NCI-H2227 treated with DMSO at 0.1 percent for 48 hours (cell line): ENCODE data around the gene ARR3.
A peak's percentile ranks its signal among the peaks of the same experiment; 100 is the strongest.
"Not testable (repeated sequence)": the region's sequence is repeated elsewhere in the genome, so short reads cannot be mapped to it uniquely, and the experiment has no call there.

Experiments used
- DNase-seq: peaks from one replicate; lab custom pipeline; 2025; lab: John Stamatoyannopoulos, UW

Gene ARR3

GRCh38 chrX:70268034-70268433 is at the start of gene ARR3:
ARR3 (plus strand) TSS chrX:70268334; CDS start chrX:70269386, 1,052 bp downstream.
- DNase-seq: no peak

DNA sequence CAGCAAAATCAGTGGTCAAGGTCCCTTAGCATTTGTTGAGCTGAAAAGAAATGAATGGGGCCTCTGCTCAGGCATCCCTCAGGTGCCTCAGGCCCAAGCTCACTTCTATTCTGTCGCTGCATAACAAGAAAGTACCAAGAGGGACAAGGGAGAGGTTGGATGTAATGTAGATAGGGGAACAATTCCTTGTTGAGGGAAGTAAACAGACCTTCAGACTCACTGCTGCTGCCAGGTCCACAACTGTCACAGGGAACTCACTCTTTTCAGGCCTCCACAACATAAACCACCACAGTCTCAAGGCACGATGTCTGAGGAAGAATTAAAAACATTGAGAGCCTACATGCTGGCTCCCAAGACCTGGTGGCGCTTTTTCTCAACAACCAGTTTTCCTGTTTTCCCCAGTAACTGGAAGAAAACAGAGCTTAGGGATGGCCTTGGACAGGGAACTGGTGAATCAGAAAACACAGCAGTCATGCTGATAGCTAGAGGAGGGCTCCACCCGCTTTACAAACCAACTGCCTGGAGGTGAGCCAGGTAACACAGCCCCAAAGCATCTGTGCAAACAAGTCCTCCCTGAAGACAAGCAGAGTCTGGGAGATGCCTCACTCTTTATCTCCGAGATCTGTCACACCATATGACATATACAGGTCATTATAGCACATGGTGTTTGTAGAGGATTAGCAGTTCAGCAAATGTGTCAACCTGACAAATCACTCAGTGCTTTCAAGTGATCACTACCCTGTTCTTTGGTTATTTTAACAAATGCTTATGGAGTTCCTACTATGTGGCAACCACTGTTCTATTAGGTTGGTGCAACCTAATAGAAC is 48.0 kb upstream of the ARR3 start:
- no peak for DNase-seq

GRCh38 chrX:70226048-70226447 is 42.1 kb upstream of the ARR3 start:
- no peak for DNase-seq

DNA sequence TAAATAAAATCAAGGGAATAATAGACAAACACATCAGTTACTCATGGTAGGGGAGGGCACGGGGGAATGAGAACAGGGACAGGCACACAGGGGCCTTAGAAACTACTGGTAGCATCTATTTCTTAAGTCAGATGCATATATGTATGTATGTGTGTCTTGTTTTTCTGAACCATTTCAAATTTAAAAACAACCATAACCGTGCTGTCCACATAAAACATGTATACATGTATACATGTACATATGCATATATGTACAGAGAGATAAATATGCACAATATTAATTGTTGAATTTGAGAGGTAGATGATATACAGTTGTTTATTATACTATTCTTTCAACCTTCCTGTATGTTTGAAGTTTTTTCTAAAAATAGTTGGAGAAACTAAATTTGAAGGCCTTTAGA is 41.4 kb upstream of the ARR3 start:
- DNase-seq: no peak

- DNase-seq: no peak
Measured at GRCh38 chrX:70231666-70232065, 36.5 kb upstream of the ARR3 start.

DNA sequence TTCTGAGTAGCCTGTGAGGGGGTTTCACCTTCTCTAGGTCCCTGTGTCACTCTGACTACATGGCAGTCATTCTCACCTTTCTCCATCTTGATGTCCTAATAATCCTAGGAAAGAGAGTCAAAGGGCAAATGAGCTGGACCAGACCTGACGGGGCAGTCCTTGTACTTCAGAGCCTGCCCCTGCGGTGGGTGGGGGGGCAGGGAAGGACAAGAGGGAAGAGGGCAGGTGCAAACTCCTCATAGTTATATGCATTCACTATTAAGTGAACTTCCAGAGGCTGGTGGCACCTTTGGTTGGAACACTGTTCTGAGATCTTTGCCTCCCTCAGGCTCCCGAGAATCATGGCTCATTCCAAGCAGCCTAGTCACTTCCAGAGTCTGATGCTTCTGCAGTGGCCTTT is 33.8 kb upstream of the ARR3 start, which contains the start of gene AWAT1:
TSS of gene AWAT1 (plus strand) at position 301 of the 400 bp plus-strand sequence. CDS start at position 342, 41 bp downstream.
- no peak for DNase-seq

DNA sequence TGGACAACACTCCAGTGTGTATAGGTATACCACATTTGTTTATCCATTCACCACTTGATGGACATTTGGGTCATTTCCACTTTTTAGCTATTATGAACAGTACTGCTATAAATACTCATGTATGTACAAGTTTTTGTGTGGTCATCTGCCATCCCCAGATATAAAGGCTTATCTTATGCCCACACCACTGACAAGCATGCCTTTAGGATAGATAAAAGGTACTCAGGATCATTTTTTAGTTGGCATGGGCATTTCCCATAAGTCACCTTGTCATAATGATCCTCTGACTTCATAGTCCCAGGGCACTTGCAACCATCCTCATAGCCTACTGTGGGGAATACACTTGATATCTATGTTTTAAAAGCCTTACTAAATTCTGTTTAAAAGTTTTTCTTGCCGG is 27.4 kb upstream of the ARR3 start:
- DNase-seq: no peak

GRCh38 chrX:70241501-70241900 is 26.6 kb upstream of the ARR3 start:
- DNase-seq: no peak

DNA sequence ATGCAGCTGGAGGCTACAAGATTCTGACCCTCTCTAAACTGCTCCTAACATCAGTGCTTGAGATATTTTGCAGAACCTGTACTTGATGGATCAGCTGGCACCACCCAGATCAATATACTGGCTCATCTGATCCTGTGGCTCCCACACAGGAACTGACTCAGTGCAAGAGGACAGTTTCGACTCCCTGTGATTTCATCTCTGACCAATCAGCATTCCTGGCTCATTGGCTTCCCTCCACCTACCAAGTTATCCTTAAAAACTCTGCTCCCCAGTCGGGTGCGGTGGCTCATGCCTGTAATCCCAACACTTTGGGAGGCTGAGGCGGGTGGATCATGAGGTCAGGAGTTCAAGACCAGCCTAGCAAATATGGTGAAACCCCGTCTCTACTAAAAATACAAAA is 24.5 kb upstream of the ARR3 start:
- not testable (repeated sequence) for DNase-seq

- no peak for DNase-seq
Measured at GRCh38 chrX:70244881-70245280, 23.3 kb upstream of the ARR3 start.

DNA sequence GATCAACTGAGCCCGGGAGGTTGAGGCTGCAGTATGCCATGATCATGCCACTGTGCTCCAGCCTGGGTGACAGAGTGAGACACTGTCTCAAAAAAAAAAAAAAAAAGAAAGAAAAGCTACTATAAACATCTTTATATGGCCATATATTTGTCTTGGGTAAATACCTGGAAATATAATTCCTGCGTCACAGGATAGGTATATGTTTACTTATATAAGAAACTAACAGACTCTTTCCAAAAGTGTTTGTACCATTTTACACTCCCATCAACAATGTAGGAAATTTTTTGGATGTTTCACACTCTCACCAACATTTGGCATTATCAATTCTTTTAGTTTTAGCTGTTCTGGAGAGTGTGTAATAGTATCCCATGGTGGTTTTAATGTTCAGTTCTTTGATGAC is 20.9 kb upstream of the ARR3 start:
- DNase-seq: no peak

GRCh38 chrX:70252491-70252890 is 15.6 kb upstream of the ARR3 start:
- DNase-seq: no peak

DNA sequence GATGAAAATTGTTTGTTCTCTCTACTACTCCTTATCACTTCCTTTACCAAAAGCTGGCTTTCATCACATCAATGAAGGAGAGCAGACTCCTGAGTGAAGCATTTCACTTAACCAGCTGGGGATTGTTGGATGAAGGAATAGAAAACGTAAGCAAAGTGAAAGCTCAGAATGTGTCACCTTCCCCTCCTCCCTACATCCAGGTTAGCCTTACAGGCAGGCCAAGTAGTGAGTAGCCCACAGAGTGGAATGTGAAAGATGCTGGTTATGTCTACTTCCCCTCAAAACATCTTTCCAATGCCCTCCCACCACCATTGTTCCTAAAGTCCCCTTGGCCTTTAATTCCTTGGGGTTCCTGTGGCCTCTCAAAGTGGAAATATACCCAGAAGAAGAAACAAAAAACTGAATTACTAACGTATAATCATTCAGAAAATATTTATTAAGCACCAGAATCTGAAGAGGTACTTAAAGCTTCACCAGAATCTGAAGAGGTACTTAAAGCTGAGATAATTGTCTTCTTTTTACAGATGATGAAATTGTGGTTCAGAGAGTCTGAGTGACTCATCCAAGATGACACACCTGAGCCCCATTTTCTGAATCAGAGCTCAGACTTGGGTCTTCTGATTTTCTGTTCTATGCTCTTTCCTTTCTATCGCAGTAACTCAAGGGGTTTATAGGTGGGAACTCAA is 14.6 kb upstream of the ARR3 start:
- DNase-seq: peak; percentile 68

DNA sequence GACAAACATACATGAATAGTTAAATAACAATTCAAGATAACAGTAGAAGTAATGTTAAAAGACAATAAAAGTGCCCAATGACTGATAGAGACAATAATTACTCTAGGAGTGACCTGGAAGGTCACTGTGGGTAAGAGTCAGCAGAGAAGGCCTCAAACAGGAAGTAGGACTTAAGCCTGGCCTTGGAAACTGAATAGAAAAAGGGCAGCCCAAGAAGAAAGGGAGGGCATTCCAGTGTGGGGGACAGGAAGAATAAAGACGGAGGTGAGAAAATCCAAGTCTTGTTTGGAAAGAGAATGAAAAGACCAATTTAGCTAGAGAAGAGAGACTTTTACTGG is 14.1 kb upstream of the ARR3 start:
- no peak for DNase-seq

DNA sequence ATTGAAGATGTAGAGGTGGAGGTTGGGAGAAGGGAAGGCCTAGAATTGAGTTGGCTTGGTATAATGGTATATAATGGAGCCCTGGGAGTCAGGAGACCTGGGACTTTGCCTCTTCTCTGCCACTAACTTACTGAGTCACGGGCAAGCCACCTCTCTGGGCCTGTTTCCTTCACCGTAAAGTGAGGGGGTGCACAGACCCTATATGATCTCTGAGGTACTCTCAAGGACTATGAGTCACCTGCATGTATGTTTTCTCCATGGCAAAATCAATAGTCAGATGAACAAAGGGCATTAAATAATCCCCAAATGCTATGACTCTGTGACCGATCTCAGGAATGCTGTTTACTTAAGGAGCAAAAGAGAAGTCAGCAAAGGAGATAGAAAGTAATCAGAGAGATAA is 13.2 kb upstream of the ARR3 start:
- no peak for DNase-seq

DNA sequence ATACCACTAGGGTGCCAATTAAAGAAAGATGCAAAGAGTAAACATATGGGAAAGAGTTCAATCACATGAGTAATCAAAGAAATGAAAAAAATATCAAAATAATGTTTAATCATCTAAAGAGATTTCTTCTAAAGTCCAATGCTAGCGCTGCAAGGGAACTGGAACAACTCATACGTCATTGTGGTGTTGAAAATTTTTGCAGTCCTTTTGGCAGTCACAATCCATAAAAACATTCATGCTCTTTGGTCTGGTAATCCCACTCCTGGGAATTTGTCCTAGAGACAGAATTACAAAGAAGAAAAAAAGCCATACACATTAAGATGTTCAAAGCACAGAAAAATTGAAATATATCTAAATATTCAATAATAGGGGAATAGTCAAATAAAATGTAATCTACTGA is 12.7 kb upstream of the ARR3 start:
- DNase-seq: no peak

GRCh38 chrX:70257423-70258288 is 10.5 kb upstream of the ARR3 start:
- no peak for DNase-seq

DNA sequence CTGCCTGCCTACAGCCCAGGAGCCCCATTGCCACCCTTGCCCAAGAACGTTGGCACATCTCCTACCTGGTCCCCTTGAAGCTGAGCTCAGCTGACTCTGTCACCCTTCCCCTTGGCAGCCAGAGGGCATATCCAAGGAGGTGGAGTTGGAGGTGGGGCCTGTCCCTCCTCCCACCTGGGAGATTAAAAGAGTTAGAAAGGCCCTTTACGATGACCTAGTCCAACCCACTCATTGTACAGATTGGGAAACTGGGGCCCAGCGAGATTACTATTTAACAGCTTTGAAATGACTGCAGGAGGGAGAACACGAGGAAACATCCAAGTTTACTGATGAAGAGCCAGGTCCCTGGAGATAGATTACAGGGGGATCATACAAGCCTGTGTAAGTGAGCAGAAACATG is 8.0 kb upstream of the ARR3 start, which contains the start of gene P2RY4:
TSS of gene P2RY4 (minus strand) at position 101 of the 400 bp plus-strand sequence. CDS start 580 bp downstream, outside the sequence.
- no peak for DNase-seq

- no peak for DNase-seq
Measured at GRCh38 chrX:70262952-70263567, 5.1 kb upstream of the ARR3 start.

GRCh38 chrX:70264784-70265183 is 3.4 kb upstream of the ARR3 start:
- DNase-seq: no peak

GRCh38 chrX:70274029-70274428 is 5.9 kb downstream of the ARR3 start:
- not testable (repeated sequence) for DNase-seq

DNA sequence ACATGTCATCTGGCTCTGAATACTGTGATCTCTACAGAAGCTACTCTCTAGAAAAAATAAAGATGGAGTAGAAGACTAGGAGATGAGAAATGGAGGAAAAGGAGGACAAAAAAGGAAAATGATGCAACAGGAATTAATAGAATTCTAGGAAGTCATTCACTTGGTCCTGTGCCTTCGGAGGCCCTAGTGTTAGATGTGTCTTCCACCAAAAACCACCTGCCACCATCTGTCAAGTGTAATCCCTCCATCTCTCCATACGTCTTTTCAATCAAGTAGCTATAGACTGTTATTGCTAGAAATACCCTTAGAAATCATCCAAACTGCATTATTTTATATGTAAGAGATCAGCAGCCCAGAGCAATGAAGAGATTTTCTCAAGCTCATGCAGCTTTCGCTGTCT is 10.9 kb downstream of the ARR3 start:
- DNase-seq: no peak
